SK-N-MC (cell line): Measurements from ENCODE around the gene SOCS6.

ENCODE experiments used
- DNase-seq: peaks from one replicate; pipeline ENCODE4 v3.0.0-alpha.2; 2011; ENCODE audit warnings: low read depth, low spot score
- H3K27ac ChIP-seq: fragments of 200-600 bp; sonication (generic); 2 replicates; pipeline ENCODE4 v1.5.1; 2016; ENCODE audit warnings: mixed run types
- H3K36me3 ChIP-seq: fragments of 200-600 bp; sonication (generic); 2 replicates; pipeline ENCODE4 v1.6.1; 2017; ENCODE audit warnings: antibody characterized with exemption, low read length, mixed read lengths; ENCODE audit not compliant: insufficient read depth
- H3K4me3 ChIP-seq: fragments of 200-600 bp; sonication (generic); 2 replicates; pipeline ENCODE4 v1.5.1; 2016
- H3K9ac ChIP-seq: fragments of 200-600 bp; sonication (generic); 2 replicates; pipeline ENCODE4 v1.8.0; 2017; ENCODE audit warnings: mixed run types, mixed read lengths; ENCODE audit not compliant: insufficient read length
- H3K9me3 ChIP-seq: fragments of 200-600 bp; sonication (generic); 2 replicates; pipeline ENCODE4 v1.6.1; 2017; ENCODE audit warnings: low read depth, mild to moderate bottlenecking, antibody characterized with exemption, low read length, moderate library complexity, mixed read lengths
- EZH2 ChIP-seq: fragments of 200-600 bp; sonication (generic); IDR thresholded peaks from one replicate; pipeline ENCODE4 v1.6.1; 2017; ENCODE audit warnings: antibody characterized with exemption
- FOXP2 ChIP-seq: optimal IDR thresholded peaks from 2 replicates; pipeline ENCODE3; 2011; ENCODE audit warnings: mild to moderate bottlenecking, moderate library complexity; ENCODE audit not compliant: insufficient read depth; ENCODE audit errors: extremely low read length, control extremely low read depth
- POLR2AphosphoS5 ChIP-seq: IDR thresholded peaks from 2 replicates; pipeline ENCODE4 v1.6.1; 2012; ENCODE audit warnings: mild to moderate bottlenecking, low read depth, low read length, borderline replicate concordance

The SOCS6 gene

DNA sequence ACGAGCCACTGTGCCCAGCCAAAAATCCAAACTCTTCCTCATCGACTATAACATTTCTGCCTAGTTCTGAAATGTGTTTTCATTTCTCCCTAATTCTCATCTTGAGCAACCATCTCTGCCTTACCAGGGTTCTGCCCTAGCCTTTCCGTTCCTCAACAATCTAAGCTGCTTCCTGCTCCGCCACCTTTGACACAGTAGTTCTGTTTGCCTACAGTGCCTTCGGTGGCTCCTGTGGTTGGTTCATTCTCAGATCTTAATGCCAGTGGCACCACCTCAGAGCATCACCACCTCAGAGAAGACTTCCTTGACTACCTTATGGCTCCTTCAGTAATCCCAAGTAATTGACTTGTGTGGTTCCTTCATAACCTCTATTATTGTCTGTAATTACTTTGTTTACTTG, 3.8 kb downstream of the SOCS6 start:
- TF ChIP-seq EZH2, result no peak
- no peak for TF ChIP-seq FOXP2
- TF ChIP-seq POLR2AphosphoS5, result no peak
- no peaks in the 10 kb centered on the region for H3K9me3 ChIP-seq
- DNase-seq, result no peak
- no peak overlapping the region for H3K4me3 ChIP-seq
- no peak overlapping the region for H3K9ac ChIP-seq
- H3K27ac ChIP-seq, result no peak overlapping the region
- no peaks in the 10 kb centered on the region for H3K36me3 ChIP-seq

DNA sequence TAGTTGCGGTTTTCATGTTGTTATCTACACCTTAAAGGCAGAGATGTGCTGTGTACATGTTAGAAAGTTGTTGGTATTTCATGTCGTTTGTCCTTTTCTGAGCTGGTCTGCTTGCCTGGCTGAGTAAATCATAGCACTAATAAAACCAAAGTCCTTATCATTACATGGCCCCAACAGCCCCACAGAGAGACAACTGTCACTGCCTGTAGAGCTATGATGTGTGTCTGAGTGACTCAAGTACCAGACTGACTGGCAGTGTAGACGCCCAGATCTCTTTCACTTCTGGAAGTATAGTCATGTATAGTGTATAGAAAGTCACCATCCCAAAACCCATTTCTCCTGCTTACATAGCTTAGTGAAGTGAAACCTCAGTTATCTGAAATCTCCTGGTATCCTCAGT, 4.3 kb downstream of the SOCS6 start:
- Histone ChIP-seq H3K9ac (no peak overlapping the region), H3K9me3 (no peaks in the 10 kb centered on the region), H3K36me3 (no peaks in the 10 kb centered on the region), H3K4me3 (no peak overlapping the region), H3K27ac (no peak overlapping the region)
- no peak for TF ChIP-seq POLR2AphosphoS5
- no peak for TF ChIP-seq FOXP2
- TF ChIP-seq EZH2, result no peak
- DNase-seq, result no peak

DNA sequence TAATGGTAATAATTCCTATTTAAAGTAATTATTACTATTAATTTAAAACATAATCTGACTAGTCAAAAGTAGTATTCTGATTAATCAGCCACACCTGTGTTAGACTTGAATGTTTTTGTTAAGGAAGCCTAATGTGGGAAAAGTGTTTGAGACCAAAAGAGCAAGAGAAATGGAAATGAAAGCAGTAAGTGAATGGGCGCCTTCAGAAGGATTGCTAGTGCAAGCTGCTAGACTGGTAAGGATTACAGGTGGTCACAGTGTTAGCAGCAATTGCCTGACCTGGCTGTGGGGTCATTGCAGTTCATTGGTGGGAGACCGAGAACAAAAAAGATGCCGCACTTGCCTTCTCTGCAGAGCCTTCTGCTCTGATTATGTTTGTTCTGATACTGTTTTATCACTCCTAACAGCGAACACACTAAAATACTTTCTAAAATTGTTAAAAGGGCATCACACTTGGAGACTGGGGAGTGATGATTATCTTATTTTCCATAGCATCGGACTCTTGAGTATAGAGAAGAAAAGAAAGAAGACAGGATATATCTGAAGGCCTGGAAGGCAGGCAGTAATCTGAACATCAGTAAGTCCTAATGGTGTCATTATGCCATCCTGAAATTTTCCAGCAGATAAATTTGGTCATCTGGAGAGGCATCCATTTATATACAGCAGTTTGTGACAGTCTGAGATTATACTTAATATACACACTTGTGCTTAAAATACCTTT, 5.8 kb downstream of the SOCS6 start:
- Histone ChIP-seq H3K4me3 (no peak overlapping the region), H3K9me3 (no peaks in the 10 kb centered on the region), H3K36me3 (no peaks in the 10 kb centered on the region), H3K9ac (no peak overlapping the region), H3K27ac (no peak overlapping the region)
- TF ChIP-seq POLR2AphosphoS5, result no peak
- TF ChIP-seq FOXP2, result no peak
- no peak for TF ChIP-seq EZH2
- DNase-seq, result no peak

DNA sequence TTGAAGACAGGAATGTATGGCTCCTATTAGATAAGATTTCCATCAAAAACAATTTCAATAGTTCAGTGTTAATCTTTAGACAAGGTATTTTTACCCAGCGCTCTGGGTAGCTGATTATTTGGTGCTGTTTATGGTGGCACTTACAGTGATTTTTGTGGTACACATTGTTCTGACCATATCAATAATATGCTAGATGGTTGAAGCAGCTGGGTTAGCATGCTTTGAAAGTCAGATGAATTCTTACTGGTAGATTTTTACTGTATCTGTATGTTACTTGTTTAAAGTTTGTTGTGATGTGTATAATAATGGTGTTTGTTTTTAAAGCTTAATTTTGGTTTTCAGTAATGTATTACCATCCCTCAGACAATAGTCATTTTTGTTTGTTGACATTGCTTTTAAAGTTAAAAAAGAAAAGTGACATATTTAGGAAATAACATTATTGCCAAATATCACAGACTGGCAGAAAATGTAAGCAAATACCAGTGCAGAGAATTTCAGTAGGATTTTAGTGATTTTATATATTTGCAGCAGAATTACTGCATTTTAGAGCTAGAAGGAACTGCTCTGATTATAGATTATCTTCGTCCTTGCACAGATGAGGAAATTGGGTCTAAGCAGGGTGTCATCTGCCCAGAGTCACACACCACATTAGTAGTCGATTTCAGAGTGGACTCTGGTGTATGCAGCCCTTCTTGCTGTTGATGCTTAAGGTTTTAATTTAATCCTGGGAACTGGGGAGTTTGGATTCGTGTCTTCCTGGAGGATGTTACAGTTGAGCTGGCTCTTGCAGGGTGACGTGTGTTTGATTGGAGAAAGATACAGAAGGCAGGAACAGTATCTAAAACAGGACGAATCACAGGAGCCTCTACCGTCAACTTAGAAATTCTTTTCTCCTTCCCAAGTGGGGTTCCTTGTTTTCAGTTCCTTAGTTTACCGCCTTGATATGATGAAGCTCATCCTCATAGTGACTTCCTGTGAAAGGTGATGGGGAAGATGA, 6.6 kb downstream of the SOCS6 start:
- TF ChIP-seq FOXP2, result no peak
- no peak for TF ChIP-seq POLR2AphosphoS5
- TF ChIP-seq EZH2, result no peak
- H3K4me3 ChIP-seq, result no peak overlapping the region
- DNase-seq, result no peak
- no peaks in the 10 kb centered on the region for H3K9me3 ChIP-seq
- H3K9ac ChIP-seq, result no peak overlapping the region
- H3K27ac ChIP-seq, result no peak overlapping the region
- H3K36me3 ChIP-seq, result no peaks in the 10 kb centered on the region

DNA sequence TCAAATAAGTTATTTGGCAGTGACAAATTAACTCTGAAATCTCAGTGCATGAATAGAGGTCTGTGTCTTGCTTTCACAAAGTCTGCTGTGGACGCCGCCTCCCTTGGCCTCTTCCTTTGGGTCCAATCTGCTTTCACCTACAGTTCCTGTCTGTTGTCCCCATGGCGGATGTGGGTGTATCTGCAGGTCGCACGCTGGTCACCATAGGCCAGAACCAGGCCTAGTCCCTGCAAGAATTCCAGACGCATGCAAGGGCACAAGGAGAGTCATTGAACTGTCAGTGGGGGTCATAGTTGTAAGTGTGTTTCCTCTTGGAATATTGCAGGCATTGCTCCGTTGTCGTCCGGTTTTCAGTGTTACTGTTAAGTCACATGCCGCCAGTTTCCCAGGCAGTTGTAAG, 7.4 kb downstream of the SOCS6 start:
- no peak for DNase-seq
- Histone ChIP-seq H3K36me3 (no peaks in the 10 kb centered on the region), H3K4me3 (no peak overlapping the region), H3K9me3 (no peaks in the 10 kb centered on the region), H3K27ac (no peak overlapping the region), H3K9ac (no peak overlapping the region)
- no peak for TF ChIP-seq FOXP2
- TF ChIP-seq POLR2AphosphoS5, result no peak

DNA sequence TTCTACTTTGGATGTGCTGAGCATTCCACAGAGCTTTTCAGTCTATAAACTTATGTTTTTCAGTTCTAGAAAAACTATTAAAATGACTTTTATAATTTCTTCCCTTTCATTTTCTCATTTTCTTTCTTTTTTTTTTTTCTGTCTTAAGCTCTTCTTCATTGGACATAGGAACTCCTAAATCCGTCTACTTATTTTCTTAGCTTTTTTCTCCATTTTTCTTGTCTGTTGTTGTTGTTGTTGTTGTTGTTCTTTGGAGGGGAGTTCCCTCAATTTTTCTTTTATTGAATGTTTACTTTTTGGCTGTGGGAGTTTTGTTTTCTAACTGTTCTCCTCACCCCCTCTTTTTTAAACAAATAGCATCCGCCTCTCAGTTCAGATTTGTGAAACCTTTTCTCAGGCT, 7.9 kb downstream of the SOCS6 start:
- DNase-seq, result no peak
- Histone ChIP-seq H3K9ac (no peak overlapping the region), H3K27ac (no peak overlapping the region), H3K4me3 (no peak overlapping the region), H3K9me3 (no peaks in the 10 kb centered on the region), H3K36me3 (no peaks in the 10 kb centered on the region)
- no peak for TF ChIP-seq POLR2AphosphoS5
- TF ChIP-seq FOXP2, result no peak
- no peak for TF ChIP-seq EZH2

DNA sequence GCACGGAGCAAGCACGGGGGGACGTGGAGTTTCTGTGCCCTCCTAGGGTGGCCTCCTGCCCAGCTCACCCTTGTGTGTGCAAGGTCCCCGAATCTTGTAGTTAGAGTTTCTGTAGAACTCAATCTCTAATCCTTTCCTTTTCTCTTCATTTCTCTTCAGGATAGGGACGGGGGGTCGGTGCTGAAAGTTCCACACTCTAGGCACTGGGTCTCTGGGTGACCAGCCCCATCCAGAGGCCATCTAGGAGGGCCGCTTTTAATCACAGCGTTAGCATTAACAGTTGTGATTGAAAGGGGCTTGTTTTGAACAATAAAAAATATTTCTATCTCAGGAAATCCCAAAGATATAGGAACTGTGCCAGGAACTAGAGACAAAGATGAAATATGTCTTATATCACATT, 10.5 kb downstream of the SOCS6 start:
- no peak for DNase-seq
- no peak for TF ChIP-seq POLR2AphosphoS5
- TF ChIP-seq EZH2, result no peak
- no peak for TF ChIP-seq FOXP2
- H3K4me3 ChIP-seq, result no peak overlapping the region
- H3K9me3 ChIP-seq, result no peaks in the 10 kb centered on the region
- H3K9ac ChIP-seq, result no peak overlapping the region
- H3K36me3 ChIP-seq, result no peaks in the 10 kb centered on the region
- no peak overlapping the region for H3K27ac ChIP-seq

DNA sequence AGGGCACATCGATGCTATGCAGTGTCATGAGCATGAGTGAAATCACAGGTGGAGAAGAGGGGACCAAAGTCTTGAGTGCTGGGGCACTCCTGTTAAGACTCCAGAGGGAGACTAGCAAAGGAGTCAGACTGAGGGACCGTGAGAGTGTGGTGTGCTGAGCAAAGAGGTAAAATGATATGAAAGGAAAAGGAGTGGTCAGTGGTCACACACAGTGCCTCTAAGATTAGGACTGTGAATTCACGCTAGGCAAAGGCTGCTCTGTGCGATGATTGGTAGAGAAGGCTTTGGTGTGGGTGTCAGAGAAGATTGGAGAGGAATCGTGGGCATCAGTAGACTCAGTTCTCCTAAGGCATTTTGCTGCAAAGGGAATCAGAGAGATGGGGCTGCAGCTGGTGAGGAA, 12.8 kb downstream of the SOCS6 start:
- TF ChIP-seq FOXP2, result no peak
- TF ChIP-seq POLR2AphosphoS5, result no peak
- TF ChIP-seq EZH2, result no peak
- Histone ChIP-seq H3K9me3 (no peaks in the 10 kb centered on the region), H3K9ac (no peak overlapping the region), H3K36me3 (no peaks in the 10 kb centered on the region), H3K4me3 (no peak overlapping the region), H3K27ac (no peak overlapping the region)
- no peak for DNase-seq
